HG03060 (cell line): ENCODE data around the gene KRCC1.
"Not testable (repeated sequence)": the region's sequence is repeated elsewhere in the genome, so short reads cannot be mapped to it uniquely, and the experiment has no call there.

Experiments used
- ATAC-seq: cut with Tn5 transposase; IDR thresholded peaks from one replicate; pipeline ENCODE4 v1.9.1; 2021; ENCODE audit warnings: low read depth, moderate number of reproducible peaks; ENCODE audit not compliant: unreplicated experiment

Gene KRCC1

DNA sequence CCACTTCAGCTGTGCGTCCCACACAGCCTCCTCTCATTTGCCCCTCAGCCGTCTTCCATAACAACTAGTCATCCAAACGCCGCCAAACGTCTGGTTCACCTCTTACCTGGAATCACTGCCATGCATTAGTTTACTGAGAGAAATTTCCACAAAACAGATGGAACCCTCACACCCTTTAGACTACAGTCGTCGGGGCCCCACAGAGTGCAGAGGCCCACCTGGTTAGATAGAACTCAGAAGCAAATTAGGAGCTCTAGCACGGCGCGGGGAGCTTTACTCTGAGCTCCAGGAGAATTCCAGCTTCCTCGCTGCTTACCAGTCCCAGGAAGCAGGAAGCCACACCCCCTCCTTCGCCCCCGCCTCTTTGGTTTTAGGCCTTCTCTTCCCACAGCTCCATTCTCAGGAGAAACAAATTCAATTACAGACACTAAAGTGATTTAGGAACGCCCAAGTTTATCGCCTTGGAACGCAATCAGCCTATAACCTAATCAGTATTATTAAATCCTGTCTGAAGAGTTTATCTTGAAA is 48.6 kb downstream of the KRCC1 start:
- ATAC-seq, result no peak

DNA sequence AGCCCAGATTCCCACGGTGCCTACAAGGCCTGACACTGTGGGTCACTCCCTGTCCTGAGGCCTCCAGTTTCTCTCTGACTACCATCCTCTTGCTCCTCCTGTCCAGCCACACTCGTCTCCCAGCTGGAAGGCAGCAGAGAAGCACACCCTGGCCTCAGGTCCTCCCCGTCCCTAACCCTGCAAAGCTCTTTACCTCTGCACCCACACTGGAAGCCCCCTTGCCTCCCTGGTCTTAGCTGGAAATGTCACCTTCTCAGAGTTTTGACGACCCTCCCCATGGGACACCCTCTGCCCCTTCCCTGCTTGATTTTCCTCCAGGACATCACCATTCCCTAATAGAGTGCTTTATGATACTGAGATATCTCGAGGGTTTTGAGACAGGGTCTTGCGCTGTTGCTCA is 49.8 kb downstream of the KRCC1 start:
- ATAC-seq, result no peak

DNA sequence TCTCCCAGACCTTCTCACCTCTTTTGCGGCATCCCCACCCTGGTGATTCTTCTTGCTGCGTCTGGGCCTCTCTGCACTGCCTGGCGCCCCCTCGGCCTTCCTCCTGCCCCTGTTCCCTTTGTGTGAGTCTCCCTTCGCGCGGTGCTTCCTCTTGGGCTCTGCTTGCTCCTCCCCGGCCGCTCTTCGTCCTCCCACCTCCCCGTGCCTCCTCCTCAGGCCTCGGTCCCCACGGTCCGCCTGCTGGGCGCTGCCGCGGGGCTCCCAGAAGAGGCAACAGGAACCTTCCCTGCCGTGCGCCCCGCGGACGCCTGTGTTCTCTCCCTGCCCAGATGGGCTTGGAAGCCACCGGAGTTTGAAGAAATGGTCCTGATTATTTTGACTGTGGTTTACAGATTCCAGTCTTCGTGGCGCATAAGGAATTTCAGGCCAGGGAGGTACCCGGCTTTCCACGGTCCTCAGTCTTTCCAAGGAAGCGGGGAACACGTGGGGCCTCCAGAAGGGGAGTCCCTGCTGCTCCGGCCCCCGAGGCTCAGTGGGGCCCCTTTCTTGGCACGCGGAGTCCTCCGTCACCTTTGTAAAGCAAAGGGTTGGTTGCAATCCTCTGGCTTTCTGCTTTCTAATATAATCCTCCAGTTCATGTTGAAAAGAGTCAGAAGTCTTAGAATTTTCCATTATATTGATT is 52.4 kb downstream of the KRCC1 start:
- no peak for ATAC-seq

DNA sequence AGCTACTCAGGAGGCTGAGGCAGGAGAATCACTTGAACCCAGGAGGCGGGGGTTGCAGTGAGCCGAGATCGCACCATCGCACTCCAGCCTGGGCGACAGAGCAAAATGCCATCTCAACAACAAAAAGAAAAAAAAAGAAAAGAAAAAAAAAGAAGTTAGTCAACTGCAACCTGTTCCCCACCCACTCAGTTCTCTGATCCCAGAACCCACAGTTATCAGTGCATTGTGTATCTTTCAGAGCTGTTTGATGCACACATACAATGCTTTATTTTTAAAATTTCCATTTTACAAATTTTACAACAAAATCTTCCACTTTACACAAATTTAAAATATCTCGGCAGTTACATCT is 53.2 kb downstream of the KRCC1 start:
- no peak for ATAC-seq

DNA sequence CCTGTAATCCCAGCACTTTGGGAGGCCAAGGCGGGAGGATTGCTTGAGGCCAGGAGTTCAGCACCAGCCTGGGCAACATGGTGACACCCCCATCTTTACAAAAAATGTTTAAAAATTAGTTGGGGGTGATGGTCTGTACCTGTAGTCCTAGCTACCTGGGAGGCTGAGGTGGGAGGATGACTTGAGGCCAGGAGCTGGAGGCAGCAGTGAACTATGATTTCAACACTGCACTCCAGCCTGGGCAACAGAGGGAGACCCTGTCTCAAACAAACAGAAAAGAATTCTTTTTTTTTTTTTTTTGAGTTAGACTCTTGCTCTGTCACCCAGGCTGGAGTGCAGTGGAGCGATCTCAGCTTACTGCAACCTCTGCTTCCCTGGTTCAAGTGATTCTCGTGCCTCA is 55.1 kb downstream of the KRCC1 start:
- not testable (repeated sequence) for ATAC-seq

DNA sequence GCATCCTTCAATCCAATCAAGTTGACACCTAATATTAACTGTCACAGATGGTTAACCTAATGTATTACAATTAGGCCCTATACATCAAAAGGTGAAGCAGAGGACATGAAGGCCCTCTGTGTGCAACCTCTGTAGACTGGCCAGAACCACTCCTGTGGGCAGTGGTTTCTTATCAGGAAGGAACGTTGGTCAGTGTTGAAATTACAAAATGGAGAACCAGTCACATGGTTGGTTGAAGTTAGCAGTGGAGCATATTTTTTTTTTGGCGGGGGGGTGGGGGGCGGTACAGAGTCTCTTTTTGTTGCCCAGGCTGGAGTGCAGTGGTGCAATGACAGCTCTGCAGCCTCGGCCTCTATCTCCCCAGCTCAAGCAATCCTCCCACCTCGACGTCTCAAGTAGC is 59.0 kb downstream of the KRCC1 start:
- ATAC-seq, result no peak

DNA sequence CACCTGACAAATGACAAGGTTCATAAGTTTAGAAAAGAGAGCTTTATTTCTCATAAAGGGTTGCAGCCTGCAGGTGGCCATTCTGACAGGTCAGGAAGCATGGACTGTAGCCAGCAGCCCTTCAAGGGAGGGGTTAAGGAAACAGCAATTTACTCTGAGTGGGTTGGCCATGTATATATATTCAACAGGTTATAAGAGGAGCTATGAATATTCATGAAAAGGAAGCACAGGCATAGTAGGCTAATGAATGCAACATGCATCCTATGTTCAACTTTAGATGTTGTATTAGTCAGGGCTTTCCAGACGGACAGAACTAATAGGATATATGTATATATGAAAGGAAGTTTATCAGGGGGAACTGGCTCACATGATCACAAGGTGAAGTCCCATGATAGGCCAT is 59.8 kb downstream of the KRCC1 start:
- no peak for ATAC-seq

DNA sequence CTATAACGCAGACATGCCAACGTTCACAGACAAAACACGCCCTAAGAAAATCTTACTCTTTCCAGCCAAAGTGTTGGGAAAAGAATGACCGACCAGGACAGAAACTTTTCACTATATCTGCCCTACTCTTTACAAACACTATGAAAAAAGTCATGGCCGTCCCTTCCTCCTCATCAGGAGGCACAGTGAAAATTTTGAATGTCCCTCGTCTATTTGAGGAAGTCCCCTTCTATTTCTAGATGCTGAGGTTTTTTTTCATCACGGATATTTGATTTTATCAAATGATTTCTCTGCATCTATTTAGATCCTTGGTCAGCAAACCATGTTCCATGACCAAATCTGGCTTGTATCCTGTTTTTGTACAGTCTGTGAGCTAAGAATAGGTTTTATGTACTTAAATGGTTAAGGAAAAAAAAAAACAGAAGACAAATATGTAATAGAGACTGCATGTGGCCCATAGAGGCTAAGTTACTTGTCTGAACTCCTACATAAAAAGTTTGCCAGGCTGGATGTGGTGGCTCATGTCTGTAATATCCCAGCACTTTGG is 61.2 kb downstream of the KRCC1 start:
- ATAC-seq, result not testable (repeated sequence)

DNA sequence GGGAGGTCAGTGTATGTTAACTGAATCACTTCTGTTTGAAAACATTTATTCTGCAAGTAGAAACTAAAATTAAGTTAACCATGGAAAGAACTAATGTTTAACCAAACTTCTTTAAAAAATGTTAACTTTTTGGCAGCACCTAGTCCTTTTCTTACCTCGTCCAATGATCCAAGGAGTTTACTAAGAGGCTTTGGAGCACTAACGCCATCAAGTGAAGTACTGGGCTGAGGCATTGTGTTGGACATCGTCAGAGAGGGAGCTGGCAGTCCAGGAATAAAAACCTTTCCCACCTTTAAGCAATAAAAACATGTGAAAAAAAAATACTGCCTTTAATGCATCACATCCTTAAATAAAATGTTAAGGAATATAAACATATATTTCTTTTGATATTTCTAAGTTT is 63.0 kb downstream of the KRCC1 start:
- not testable (repeated sequence) for ATAC-seq

DNA sequence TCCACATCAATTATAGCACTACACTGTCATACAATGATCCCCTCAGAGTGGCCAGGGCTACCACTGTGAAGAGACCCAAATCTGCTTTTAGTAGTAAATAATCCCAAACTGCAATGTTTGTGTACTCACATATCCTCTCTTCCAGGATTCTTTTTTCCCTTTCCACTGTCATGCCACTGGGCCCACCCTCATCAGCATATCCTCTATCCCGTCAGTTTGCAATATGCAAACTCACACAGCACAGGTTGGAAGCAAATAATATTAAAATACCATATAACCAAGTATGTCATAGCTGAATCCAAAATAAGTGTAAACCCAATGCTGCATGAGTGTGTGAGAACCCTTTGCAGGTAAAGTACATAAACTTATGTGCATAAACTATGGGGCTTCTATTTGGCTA is 68.1 kb downstream of the KRCC1 start:
- not testable (repeated sequence) for ATAC-seq

DNA sequence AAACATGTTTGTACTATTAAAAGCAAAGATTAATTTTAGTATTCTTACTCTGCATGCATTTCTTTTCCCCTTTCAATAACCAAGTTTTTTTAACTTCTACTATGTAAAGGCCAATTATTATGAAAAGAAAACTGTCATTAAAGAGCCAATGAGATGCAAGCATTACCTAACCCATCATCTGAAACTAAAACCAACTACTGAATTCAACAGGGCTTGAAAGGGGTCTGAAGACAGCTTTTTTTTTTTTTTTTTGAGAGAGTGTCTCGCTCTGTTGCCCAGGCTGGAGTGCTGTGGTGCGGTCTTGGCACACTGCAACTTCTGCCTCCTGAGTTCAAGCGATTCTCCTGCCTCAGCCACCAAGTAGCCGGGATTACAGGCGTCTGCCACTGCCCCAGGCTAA is 69.7 kb downstream of the KRCC1 start:
- not testable (repeated sequence) for ATAC-seq

DNA sequence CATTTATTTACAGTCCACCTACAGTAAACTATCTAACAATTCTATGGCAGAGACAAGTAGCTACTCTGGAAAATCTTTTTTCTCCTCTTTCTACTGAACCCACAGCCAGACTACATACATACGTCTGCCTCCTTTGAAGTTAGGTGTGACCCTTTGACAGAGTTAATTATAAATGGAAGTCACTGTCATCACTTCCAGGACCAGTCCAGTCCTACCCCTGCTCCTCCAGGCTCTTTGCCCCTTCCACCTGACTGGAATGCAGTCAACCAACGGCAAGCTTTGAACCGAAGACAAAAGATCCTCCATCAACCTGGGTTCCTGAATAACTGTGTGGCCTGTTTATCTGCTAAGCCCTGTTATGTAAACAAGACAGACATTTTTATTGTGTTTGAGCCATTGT is 74.4 kb downstream of the KRCC1 start:
- not testable (repeated sequence) for ATAC-seq
